EL (cell line): ENCODE measurements around the gene MSMB.
"Not testable (repeated sequence)": the region's sequence is repeated elsewhere in the genome, so short reads cannot be mapped to it uniquely, and the experiment has no call there.

Source experiments
- DNase-seq: peaks from one replicate; pipeline ENCODE4 v3.0.0-alpha.2; 2016

MSMB gene

GRCh38 chr10:46004963-46005362 lies 41.1 kb downstream of the MSMB start:
- no peak for DNase-seq

GRCh38 chr10:46002916-46003693 lies 43.0 kb downstream of the MSMB start:
- no peak for DNase-seq

GRCh38 chr10:46002189-46002687 lies 43.8 kb downstream of the MSMB start:
- DNase-seq = not testable (repeated sequence)

- DNase-seq = no peak
Observed at GRCh38 chr10:46001187-46001756, 44.8 kb downstream of the MSMB start.

GRCh38 chr10:46000538-46000937 lies 45.5 kb downstream of the MSMB start:
- DNase-seq = no peak

GRCh38 chr10:45999955-46000354 lies 46.1 kb downstream of the MSMB start:
- not testable (repeated sequence) for DNase-seq

GRCh38 chr10:45997994-45998763 lies 47.9 kb downstream of the MSMB start:
- DNase-seq = no peak

- DNase-seq = no peak
Observed at GRCh38 chr10:45997557-45997956, 48.5 kb downstream of the MSMB start.

- not testable (repeated sequence) for DNase-seq
Observed at GRCh38 chr10:45985590-45985989, 60.5 kb downstream of the MSMB start.

GRCh38 chr10:45984473-45984872 lies 61.6 kb downstream of the MSMB start:
- DNase-seq = not testable (repeated sequence)

- peak; percentile 61 for DNase-seq
Observed at GRCh38 chr10:45983538-45984186, 62.4 kb downstream of the MSMB start.
